ENCODE data around the gene VCPKMT.

Gene VCPKMT

GRCh38 chr14:50116181-50116956, at the start of gene VCPKMT:
Gene VCPKMT, minus strand, starts transcription at chr14:50116572. Its CDS starts 20 bp downstream, at chr14:50116552.
- in situ Hi-C loops (cut with MboI; ENCODE audit: low sequenced_read_pairs), result loop anchor here (25.0 kb wide), 1 partner anchor 479 kb away; the partner anchor contains the start of gene DNAAF2

GRCh38 chr14:50156111-50156510, 39.7 kb upstream of the VCPKMT start:
- in situ Hi-C loops (cut with MboI; ENCODE audit: low sequenced_read_pairs), result no loop called here

- in situ Hi-C loops (cut with MboI; ENCODE audit: low sequenced_read_pairs), result loop anchor here (25.0 kb wide), 1 partner anchor 389 kb away; the partner anchor contains the start of gene MAP4K5
Observed at GRCh38 chr14:50148799-50149198, 32.4 kb upstream of the VCPKMT start.

GRCh38 chr14:50139192-50139591, 22.8 kb upstream of the VCPKMT start:
- in situ Hi-C loops (cut with MboI; ENCODE audit: low sequenced_read_pairs), result loop anchor here (25.0 kb wide), 1 partner anchor 398 kb away; the partner anchor contains the start of gene MAP4K5

GRCh38 chr14:50127802-50128201, 11.4 kb upstream of the VCPKMT start:
- in situ Hi-C loops (cut with MboI; ENCODE audit: low sequenced_read_pairs), result loop anchor here (25.0 kb wide), 1 partner anchor 409 kb away; the partner anchor contains the start of gene MAP4K5

- in situ Hi-C loops (cut with MboI; ENCODE audit: low sequenced_read_pairs), result loop anchor here (25.0 kb wide), 1 partner anchor 486 kb away; the partner anchor contains the start of gene DNAAF2
Observed at GRCh38 chr14:50123062-50123461, 6.7 kb upstream of the VCPKMT start.

- in situ Hi-C loops (cut with MboI; ENCODE audit: low sequenced_read_pairs), result loop anchor here (25.0 kb wide), 1 partner anchor 485 kb away; the partner anchor contains the start of gene DNAAF2
Observed at GRCh38 chr14:50122291-50122690, 5.9 kb upstream of the VCPKMT start.

- in situ Hi-C loops (cut with MboI; ENCODE audit: low sequenced_read_pairs), result loop anchor here (25.0 kb wide), 1 partner anchor 484 kb away; the partner anchor contains the start of gene DNAAF2
Observed at GRCh38 chr14:50121486-50121885, 5.1 kb upstream of the VCPKMT start.

GRCh38 chr14:50117456-50117855, 1.1 kb upstream of the VCPKMT start:
- in situ Hi-C loops (cut with MboI; ENCODE audit: low sequenced_read_pairs), result loop anchor here (25.0 kb wide), 1 partner anchor 480 kb away; the partner anchor contains the start of gene DNAAF2

GRCh38 chr14:50116966-50117365, 594 bp upstream of the VCPKMT start:
- in situ Hi-C loops (cut with MboI; ENCODE audit: low sequenced_read_pairs), result loop anchor here (25.0 kb wide), 1 partner anchor 480 kb away; the partner anchor contains the start of gene DNAAF2

- in situ Hi-C loops (cut with MboI; ENCODE audit: low sequenced_read_pairs), result loop anchor here (25.0 kb wide), 1 partner anchor 476 kb away; the partner anchor contains the start of gene DNAAF2
Observed at GRCh38 chr14:50113381-50114035, 2.9 kb downstream of the VCPKMT start.

GRCh38 chr14:50110323-50111037, 5.9 kb downstream of the VCPKMT start:
- in situ Hi-C loops (cut with MboI; ENCODE audit: low sequenced_read_pairs), result loop anchor here (25.0 kb wide), 1 partner anchor 473 kb away; the partner anchor contains the start of gene DNAAF2

GRCh38 chr14:50109342-50109741, 7.0 kb downstream of the VCPKMT start:
- in situ Hi-C loops (cut with MboI; ENCODE audit: low sequenced_read_pairs), result loop anchor here (25.0 kb wide), 1 partner anchor 472 kb away; the partner anchor contains the start of gene DNAAF2

- in situ Hi-C loops (cut with MboI; ENCODE audit: low sequenced_read_pairs), result loop anchor here (25.0 kb wide), 1 partner anchor 471 kb away; the partner anchor contains the start of gene DNAAF2
Observed at GRCh38 chr14:50107850-50108249, 8.5 kb downstream of the VCPKMT start.

- in situ Hi-C loops (cut with MboI; ENCODE audit: low sequenced_read_pairs), result loop anchor here (25.0 kb wide), 1 partner anchor 469 kb away; the partner anchor contains the start of gene DNAAF2
Observed at GRCh38 chr14:50106178-50106577, 10.2 kb downstream of the VCPKMT start.

- in situ Hi-C loops (cut with MboI; ENCODE audit: low sequenced_read_pairs), result loop anchor here (25.0 kb wide), 1 partner anchor 466 kb away; the partner anchor contains the start of gene DNAAF2
Observed at GRCh38 chr14:50103558-50103957, 12.8 kb downstream of the VCPKMT start.

- in situ Hi-C loops (cut with MboI; ENCODE audit: low sequenced_read_pairs), result loop anchor here (25.0 kb wide), 1 partner anchor 464 kb away; the partner anchor contains the start of gene DNAAF2
Observed at GRCh38 chr14:50101417-50101816, 15.0 kb downstream of the VCPKMT start.

- in situ Hi-C loops (cut with MboI; ENCODE audit: low sequenced_read_pairs), result loop anchor here (25.0 kb wide), 1 partner anchor 464 kb away; the partner anchor contains the start of gene DNAAF2
Observed at GRCh38 chr14:50100805-50101204, 15.6 kb downstream of the VCPKMT start.

GRCh38 chr14:50099335-50099734, 17.0 kb downstream of the VCPKMT start:
- in situ Hi-C loops (cut with MboI; ENCODE audit: low sequenced_read_pairs), result loop anchor here (10.0 kb wide), 1 partner anchor 235 kb away; no protein-coding TSS in a partner anchor

GRCh38 chr14:50095895-50096294, 20.5 kb downstream of the VCPKMT start:
- in situ Hi-C loops (cut with MboI; ENCODE audit: low sequenced_read_pairs), result loop anchor here (10.0 kb wide), 1 partner anchor 231 kb away; no protein-coding TSS in a partner anchor

Data from HL-60/S4 (cell line).